ENCODE results near the gene EGFR.

- no peak for TF ChIP-seq CTCF (IDR thresholded peaks at IDR 0.05)
- TF ChIP-seq POLR2A (IDR thresholded peaks at IDR 0.05) = no peak
Measured at GRCh38 chr7:55120501-55121198, 101.8 kb downstream of the EGFR start.

Measured in heart left ventricle (tissue), 13 donors.